RCC 7860 (cell line): Measurements from ENCODE around the gene PI4K2B.
A peak's percentile ranks its signal among the peaks of the same experiment; 100 is the strongest.
"Not testable (repeated sequence)": the region's sequence is repeated elsewhere in the genome, so short reads cannot be mapped to it uniquely, and the experiment has no call there.

Experiments used
- DNase-seq: peaks from one replicate; pipeline ENCODE4 v3.0.0-alpha.2; 2015; ENCODE audit warnings: low spot score
- FAIRE-seq: peaks from 2 replicates; lab custom pipeline; 2012; peaks lifted over from hg19 to GRCh38; lab: Jason Lieb, UNC

The PI4K2B gene

GRCh38 chr4:25240754-25241210 is 6.9 kb downstream of the PI4K2B start:
- FAIRE-seq, DNase-seq: not testable (repeated sequence)

GRCh38 chr4:25242195-25242594 is 8.4 kb downstream of the PI4K2B start:
- not testable (repeated sequence) for DNase-seq, FAIRE-seq

- DNase-seq: no peak
- no peak for FAIRE-seq
These were observed 11.3 kb downstream of the PI4K2B start for GRCh38 chr4:25245181-25245580.

GRCh38 chr4:25246680-25247611 is 13.1 kb downstream of the PI4K2B start:
- no peak for DNase-seq
- no peak for FAIRE-seq

- not testable (repeated sequence) for DNase-seq, FAIRE-seq
These were observed 15.0 kb downstream of the PI4K2B start for GRCh38 chr4:25248875-25249274.

GRCh38 chr4:25249494-25249893 is 15.7 kb downstream of the PI4K2B start:
- not testable (repeated sequence) for DNase-seq, FAIRE-seq

GRCh38 chr4:25252230-25253070 is 18.6 kb downstream of the PI4K2B start:
- FAIRE-seq: no peak
- no peak for DNase-seq

- FAIRE-seq: peak; percentile 46
These were observed 19.2 kb downstream of the PI4K2B start for GRCh38 chr4:25253071-25253445.

GRCh38 chr4:25253786-25254185 is 20.0 kb downstream of the PI4K2B start:
- FAIRE-seq, DNase-seq: not testable (repeated sequence)

More at GRCh38 chr4:25253071-25253445, 19.2 kb downstream of the PI4K2B start:
- no peak for DNase-seq

- DNase-seq: no peak
- FAIRE-seq: peak; percentile 5
These were observed 25.2 kb downstream of the PI4K2B start for GRCh38 chr4:25258980-25259578.

GRCh38 chr4:25271866-25272265 is 38.0 kb downstream of the PI4K2B start:
- FAIRE-seq (no peak), DNase-seq (no peak)

- DNase-seq: no peak
- FAIRE-seq: no peak
These were observed 46.4 kb downstream of the PI4K2B start for GRCh38 chr4:25280210-25280609.

GRCh38 chr4:25283948-25284347 is 50.1 kb downstream of the PI4K2B start:
- FAIRE-seq: no peak

GRCh38 chr4:25284466-25284865 is 50.6 kb downstream of the PI4K2B start:
- DNase-seq: no peak
- no peak for FAIRE-seq

More at GRCh38 chr4:25283948-25284347, 50.1 kb downstream of the PI4K2B start:
- no peak for DNase-seq

- DNase-seq (no peak), FAIRE-seq (no peak)
These were observed 56.7 kb downstream of the PI4K2B start for GRCh38 chr4:25290490-25291067.

GRCh38 chr4:25291158-25291733 is 57.4 kb downstream of the PI4K2B start:
- DNase-seq (no peak), FAIRE-seq (no peak)

- DNase-seq (no peak), FAIRE-seq (no peak)
These were observed 63.9 kb downstream of the PI4K2B start for GRCh38 chr4:25297528-25298242.

GRCh38 chr4:25299476-25300203 is 65.8 kb downstream of the PI4K2B start:
- FAIRE-seq: no peak

GRCh38 chr4:25301471-25301870 is 67.6 kb downstream of the PI4K2B start:
- FAIRE-seq (no peak), DNase-seq (no peak)

More at GRCh38 chr4:25299476-25300203, 65.8 kb downstream of the PI4K2B start:
- no peak for DNase-seq
